22Rv1 (cell line): ENCODE results near the gene TMEM121.

Experiments
- H3K27ac ChIP-seq: fragments of 450-650 bp; 2 replicates; pipeline ENCODE4 v1.5.1; 2017
- CTCF ChIP-seq: fragments of 450-650 bp; IDR thresholded peaks from 2 replicates; pipeline ENCODE4 v1.5.1; 2017; ENCODE audit warnings: mild to moderate bottlenecking
- ZFX ChIP-seq: fragments of 450-650 bp; IDR thresholded peaks from 2 replicates; pipeline ENCODE4 v1.6.1; 2017; ENCODE audit warnings: antibody characterized with exemption, borderline replicate concordance

The TMEM121 gene

DNA sequence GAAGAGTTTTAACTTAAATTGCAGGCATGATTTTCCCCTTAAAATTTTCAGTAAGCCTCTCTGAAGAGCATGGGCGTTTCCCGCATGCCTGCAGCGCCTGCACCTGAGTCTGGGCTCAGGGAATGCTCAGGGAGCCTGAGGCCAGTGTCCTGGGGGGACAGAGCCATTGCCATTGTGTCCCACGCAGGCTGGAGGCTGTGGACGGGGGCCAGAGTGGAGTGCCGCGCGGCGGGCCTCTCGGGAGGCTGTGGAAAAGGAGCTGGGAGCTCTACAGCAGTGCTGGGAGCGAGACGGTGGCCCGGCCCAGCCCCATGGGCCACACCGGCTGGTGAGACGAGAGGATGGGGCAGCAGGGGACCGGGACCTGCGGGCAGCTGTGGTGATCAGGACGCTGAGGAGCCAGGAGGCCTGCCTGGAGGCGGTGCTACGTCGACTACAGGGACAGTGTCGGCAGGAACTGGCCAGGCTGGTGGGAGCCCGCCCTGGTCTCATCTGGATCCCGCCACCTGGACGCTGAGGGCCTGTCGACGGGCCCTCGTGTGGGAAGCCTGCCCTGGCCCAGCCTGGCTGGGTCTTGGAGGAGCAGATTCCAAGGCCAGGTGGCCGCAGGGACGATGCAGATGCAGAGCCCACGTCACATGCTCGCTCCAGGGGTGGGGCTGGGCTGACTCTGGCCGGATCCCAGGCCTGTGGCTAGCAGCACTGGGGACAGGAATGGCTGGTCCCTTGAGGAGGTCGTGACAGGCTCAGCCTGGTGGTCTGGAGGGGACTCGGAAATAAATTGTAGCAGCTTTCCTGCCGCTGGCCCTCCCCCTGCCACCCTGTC lies 27.7 kb upstream of the TMEM121 start:
- H3K27ac ChIP-seq: no peak overlapping the region
- no peak for TF ChIP-seq CTCF
- TF ChIP-seq ZFX: no peak

GRCh38 chr14:105499256-105500035 lies 26.9 kb upstream of the TMEM121 start:
- no peak overlapping the region for H3K27ac ChIP-seq
- TF ChIP-seq CTCF: no peak
- no peak for TF ChIP-seq ZFX

- TF ChIP-seq CTCF: no peak
- no peak for TF ChIP-seq ZFX
- no peak overlapping the region for H3K27ac ChIP-seq
Observed at GRCh38 chr14:105500036-105500725, 26.2 kb upstream of the TMEM121 start.

DNA sequence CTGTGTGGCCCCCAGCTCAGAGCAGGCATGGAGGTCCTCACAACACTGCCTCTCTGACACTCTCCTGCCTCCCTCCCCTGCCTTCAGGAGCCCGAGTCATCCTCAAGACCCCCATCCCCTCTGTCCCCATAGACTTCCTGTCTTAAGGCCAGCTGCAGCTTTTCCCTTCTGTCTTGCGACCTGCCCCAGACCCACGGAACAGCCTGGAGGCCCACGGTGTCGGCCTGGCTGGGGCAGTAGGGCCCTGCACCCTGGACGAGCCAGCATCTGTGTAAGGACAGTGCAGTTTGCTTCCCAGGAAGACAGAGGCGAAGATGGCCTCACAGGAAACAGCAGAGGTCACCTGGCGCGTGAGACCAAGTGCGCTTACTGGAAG lies 25.7 kb upstream of the TMEM121 start:
- H3K27ac ChIP-seq: no peak overlapping the region
- TF ChIP-seq CTCF (no peak), ZFX (no peak)

DNA sequence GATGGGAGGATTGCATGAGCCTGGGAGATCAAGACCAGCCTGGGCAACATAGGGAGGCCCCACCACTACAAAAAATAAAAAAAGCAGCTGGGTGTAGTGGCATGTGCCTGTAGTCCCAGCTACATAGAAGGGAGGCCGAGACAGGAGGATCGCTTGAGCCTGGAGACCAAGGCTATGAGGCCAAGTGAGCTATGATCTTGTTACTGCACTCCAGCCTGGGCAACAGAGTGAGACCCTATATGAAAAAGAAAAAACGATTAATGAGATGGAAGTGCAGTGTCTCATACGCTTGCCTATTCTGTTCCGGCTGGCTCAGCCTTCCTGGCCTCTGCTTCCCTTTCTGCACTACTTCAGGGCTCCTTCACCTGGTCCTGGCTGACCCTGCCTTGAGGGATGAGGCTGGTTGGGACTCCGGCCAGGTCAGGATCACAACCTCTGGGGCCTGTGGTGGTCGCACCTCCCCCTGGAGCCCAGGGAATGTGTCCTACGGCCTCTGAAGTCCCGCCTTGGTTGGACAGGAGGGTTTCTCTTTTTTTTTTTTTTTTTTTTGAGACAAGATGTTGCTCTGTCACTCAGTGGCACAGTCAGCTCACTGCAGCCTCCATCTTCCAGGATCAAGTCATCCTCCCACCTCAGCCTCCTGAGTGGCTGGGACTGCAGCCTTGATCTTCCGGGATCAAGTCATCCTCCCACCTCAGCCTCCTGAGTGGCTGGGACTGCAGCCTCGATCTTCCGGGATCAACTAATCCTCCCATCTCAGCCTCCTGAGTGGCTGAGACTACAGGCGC lies 24.7 kb upstream of the TMEM121 start:
- H3K27ac ChIP-seq: no peak overlapping the region
- TF ChIP-seq CTCF (no peak), ZFX (no peak)

GRCh38 chr14:105502446-105503295 lies 23.7 kb upstream of the TMEM121 start:
- TF ChIP-seq CTCF (no peak), ZFX (no peak)
- H3K27ac ChIP-seq: no peak overlapping the region
